Hepatocyte (in vitro differentiated cells): ENCODE results near the gene NPR1. TPM values are rescaled to one million over a fixed set of nuclear protein-coding genes. Genes with fewer than 3 reads are reported as not detected.
A peak's percentile ranks its signal among the peaks of the same experiment; 100 is the strongest.

Experiments
- DNase-seq: peaks from one replicate; pipeline ENCODE4 v3.0.0-alpha.2; 2016; ENCODE audit warnings: low spot score
- H2AFZ ChIP-seq: fragments of 200-600 bp; sonication (generic); 2 replicates; pipeline ENCODE4 v1.6.0; 2016; ENCODE audit warnings: antibody characterized with exemption, mild to moderate bottlenecking
- H3K27ac ChIP-seq: fragments of 200-600 bp; sonication (generic); 2 replicates; pipeline ENCODE4 v1.5.1; 2016; ENCODE audit warnings: mild to moderate bottlenecking
- H3K27me3 ChIP-seq: fragments of 200-600 bp; sonication (generic); 2 replicates; pipeline ENCODE4 v1.6.1; 2016
- H3K36me3 ChIP-seq: fragments of 200-600 bp; sonication (generic); replicated peaks from 2 replicates; pipeline ENCODE4 v1.5.1; 2016; ENCODE audit warnings: low read depth; ENCODE audit not compliant: insufficient read depth
- H3K4me1 ChIP-seq: fragments of 200-600 bp; sonication (generic); 2 replicates; pipeline ENCODE4 v1.5.1; 2016; ENCODE audit warnings: mild to moderate bottlenecking, moderate library complexity; ENCODE audit not compliant: insufficient read depth
- H3K4me2 ChIP-seq: fragments of 200-600 bp; sonication (generic); 2 replicates; pipeline ENCODE4 v1.6.0; 2016
- H3K4me3 ChIP-seq: fragments of 200-600 bp; sonication (generic); 2 replicates; pipeline ENCODE4 v1.5.1; 2016; ENCODE audit warnings: mild to moderate bottlenecking
- H3K79me2 ChIP-seq: fragments of 200-600 bp; sonication (generic); 2 replicates; pipeline ENCODE4 v1.6.0; 2017; ENCODE audit warnings: mild to moderate bottlenecking
- H3K9me2 ChIP-seq: fragments of 200-600 bp; sonication (generic); replicated peaks from 2 replicates; pipeline ENCODE4 v1.6.0; 2017; ENCODE audit warnings: mild to moderate bottlenecking; ENCODE audit not compliant: insufficient read depth
- H3K9me3 ChIP-seq: fragments of 200-600 bp; sonication (generic); 2 replicates; pipeline ENCODE4 v1.5.1; 2016; ENCODE audit warnings: low read depth, mild to moderate bottlenecking
- H4K20me1 ChIP-seq: fragments of 200-600 bp; sonication (generic); 2 replicates; pipeline ENCODE4 v1.6.0; 2016; ENCODE audit warnings: mild to moderate bottlenecking; ENCODE audit not compliant: insufficient read depth, poor library complexity, severe bottlenecking
- EZH2 ChIP-seq: fragments of 200-600 bp; sonication (generic); IDR thresholded peaks from 2 replicates; pipeline ENCODE4 v1.6.1; 2016; ENCODE audit warnings: antibody characterized with exemption, mild to moderate bottlenecking, borderline replicate concordance
- EZH2phosphoT487 ChIP-seq: fragments of 200-600 bp; sonication (generic); IDR thresholded peaks from one replicate; pipeline ENCODE4 v1.6.1; 2018; ENCODE audit warnings: antibody characterized with exemption, mild to moderate bottlenecking, low read depth, moderate library complexity; ENCODE audit not compliant: unreplicated experiment, severe bottlenecking
- WGBS: methylation state at CpG from one replicate; pipeline ENCODE4 v1.1.6; 2016; ENCODE audit warnings: low lambda C conversion rate; ENCODE audit errors: missing lambda C conversion rate; 5-methylcytosine and 5-hydroxymethylcytosine counted together
- polyA plus RNA-seq: library from polyadenylated mRNA; unstranded; fragments of >200 nt; fragmentation: Nextera tagmentation; extraction: Ambion mirVana; gene quantifications from 2 replicates; pipeline ENCODE4 v1.2.1, GENCODE V29; 2016
- total RNA-seq: library from RNA; depleted of rRNA; stranded (reverse); fragments of >200 nt; gene quantifications from 2 replicates; pipeline ENCODE4 v1.2.3, GENCODE V29; 2014
- TF ChIP-seq, protein P1 (sequence below): fragments of 200-600 bp; sonication (generic); IDR thresholded peaks from 2 replicates; pipeline ENCODE4 v1.5.1; 2016; ENCODE audit warnings: antibody characterized with exemption, mild to moderate bottlenecking; ENCODE audit not compliant: poor library complexity

NPR1 gene
- total and polyA plus RNA-seq, 2 experiments from 2014 or later: 2.8 to 3.0 TPM

DNA sequence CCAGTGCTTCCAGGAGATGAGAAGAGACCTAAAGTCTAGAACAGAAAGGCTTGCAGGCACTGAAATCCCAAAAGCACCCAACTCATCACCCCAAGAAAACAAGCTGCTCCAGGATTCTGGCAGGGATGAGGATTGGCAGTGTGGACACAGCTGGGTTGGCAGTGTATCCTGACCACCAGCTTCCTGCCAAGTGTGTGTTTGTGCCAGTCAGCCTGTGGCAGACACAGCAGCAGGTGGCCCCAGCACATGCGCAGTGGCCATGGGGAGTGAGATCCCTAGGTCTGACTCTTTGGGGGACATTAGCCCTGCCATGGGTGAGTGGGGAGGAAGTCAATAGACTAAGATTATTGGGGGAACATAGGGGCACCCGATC is 28.6 kb upstream of the NPR1 start:
- H3K27ac ChIP-seq: no peak overlapping the region
- H3K36me3 ChIP-seq: peaks cover 8% of the 10 kb centered on the region
- H2AFZ ChIP-seq: no peak overlapping the region
- no peaks in the 10 kb centered on the region for H4K20me1 ChIP-seq
- peaks cover 3% of the 10 kb centered on the region for H3K79me2 ChIP-seq
- H3K4me2 ChIP-seq: no peak overlapping the region
- TF ChIP-seq, protein P1, sequence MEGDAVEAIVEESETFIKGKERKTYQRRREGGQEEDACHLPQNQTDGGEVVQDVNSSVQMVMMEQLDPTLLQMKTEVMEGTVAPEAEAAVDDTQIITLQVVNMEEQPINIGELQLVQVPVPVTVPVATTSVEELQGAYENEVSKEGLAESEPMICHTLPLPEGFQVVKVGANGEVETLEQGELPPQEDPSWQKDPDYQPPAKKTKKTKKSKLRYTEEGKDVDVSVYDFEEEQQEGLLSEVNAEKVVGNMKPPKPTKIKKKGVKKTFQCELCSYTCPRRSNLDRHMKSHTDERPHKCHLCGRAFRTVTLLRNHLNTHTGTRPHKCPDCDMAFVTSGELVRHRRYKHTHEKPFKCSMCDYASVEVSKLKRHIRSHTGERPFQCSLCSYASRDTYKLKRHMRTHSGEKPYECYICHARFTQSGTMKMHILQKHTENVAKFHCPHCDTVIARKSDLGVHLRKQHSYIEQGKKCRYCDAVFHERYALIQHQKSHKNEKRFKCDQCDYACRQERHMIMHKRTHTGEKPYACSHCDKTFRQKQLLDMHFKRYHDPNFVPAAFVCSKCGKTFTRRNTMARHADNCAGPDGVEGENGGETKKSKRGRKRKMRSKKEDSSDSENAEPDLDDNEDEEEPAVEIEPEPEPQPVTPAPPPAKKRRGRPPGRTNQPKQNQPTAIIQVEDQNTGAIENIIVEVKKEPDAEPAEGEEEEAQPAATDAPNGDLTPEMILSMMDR: no peak
- no peak for TF ChIP-seq EZH2phosphoT487
- no peak overlapping the region for H3K4me3 ChIP-seq
- H3K9me2 ChIP-seq: no peaks in the 10 kb centered on the region
- DNase-seq: no peak
- peaks cover 2% of the 10 kb centered on the region for H3K4me1 ChIP-seq
- no peaks in the 10 kb centered on the region for H3K27me3 ChIP-seq
- 93% methylated on average over 2 of the region's 2 CpGs for WGBS
- H3K9me3 ChIP-seq: no peaks in the 10 kb centered on the region

DNA sequence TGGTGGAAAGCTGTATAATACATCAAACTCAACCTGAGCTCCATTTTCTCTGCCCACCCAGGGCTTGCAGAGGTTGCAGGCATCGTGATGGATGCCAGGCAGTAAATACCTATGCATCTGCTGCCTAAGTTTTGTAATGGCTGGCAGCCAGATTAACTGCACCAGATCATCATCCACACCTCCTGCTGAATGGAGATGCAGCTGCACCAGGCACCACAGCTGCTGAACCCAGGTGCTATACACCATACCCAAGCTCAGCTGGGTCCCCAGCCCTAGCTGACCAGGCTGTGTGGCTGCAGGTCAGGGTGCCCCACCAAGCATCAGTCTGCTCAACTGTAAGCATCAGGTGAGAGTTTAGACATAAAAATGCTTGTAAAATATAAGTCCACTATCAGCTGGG is 26.7 kb upstream of the NPR1 start:
- Histone ChIP-seq H3K4me2 (no peak overlapping the region), H3K4me3 (no peak overlapping the region), H4K20me1 (no peaks in the 10 kb centered on the region), H3K36me3 (no peaks in the 10 kb centered on the region), H3K9me2 (no peaks in the 10 kb centered on the region), H3K27me3 (no peaks in the 10 kb centered on the region), H3K27ac (no peak overlapping the region), H2AFZ (no peak overlapping the region), H3K9me3 (no peaks in the 10 kb centered on the region), H3K79me2 (no peaks in the 10 kb centered on the region), H3K4me1 (no peaks in the 10 kb centered on the region)
- WGBS: 81% methylated on average over 1 of the region's 1 CpG
- no peak for DNase-seq
- TF ChIP-seq, protein P1: no peak
- TF ChIP-seq EZH2 (no peak), EZH2phosphoT487 (no peak)

DNA sequence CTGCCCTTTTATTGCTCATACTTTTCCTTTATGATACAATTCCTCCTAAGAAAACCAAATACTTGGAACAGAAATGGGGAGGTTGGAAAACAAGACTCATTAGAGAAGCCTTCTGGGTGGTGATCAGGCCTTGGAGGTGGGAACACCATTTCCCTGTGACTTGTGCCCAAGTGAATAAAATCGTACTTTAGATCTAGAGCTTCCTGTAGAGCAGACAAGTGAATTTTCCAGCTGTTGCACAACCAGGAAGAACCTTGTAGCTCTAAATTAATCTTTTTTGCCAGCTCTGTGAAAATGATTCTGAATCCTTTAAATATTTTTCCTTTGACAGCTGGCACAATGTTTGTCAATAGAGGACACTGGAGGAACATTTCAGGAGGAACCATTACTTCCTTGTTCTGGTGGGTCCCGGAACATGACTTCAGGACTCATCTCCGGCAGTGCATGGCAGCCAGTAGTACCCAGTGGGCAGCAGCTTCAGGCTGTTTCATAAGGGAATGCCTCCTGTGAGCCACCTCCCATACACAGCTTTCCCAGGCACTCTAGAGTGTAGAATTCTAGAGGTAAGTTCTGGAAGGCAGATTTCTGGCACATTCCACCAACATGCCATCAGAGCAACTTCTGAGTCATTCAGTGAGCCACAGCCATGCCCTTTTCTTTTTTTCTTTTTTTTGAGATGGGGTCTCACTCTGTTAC is 25.5 kb upstream of the NPR1 start:
- Histone ChIP-seq H3K4me2 (peak overlapping the region; percentile 33), H3K9me3 (no peaks in the 10 kb centered on the region), H3K4me1 (no peaks in the 10 kb centered on the region), H3K27ac (peak overlapping the region; percentile 48), H3K9me2 (no peaks in the 10 kb centered on the region), H3K4me3 (no peak overlapping the region), H3K36me3 (no peaks in the 10 kb centered on the region), H2AFZ (peak overlapping the region; percentile 66), H4K20me1 (no peaks in the 10 kb centered on the region), H3K27me3 (no peaks in the 10 kb centered on the region), H3K79me2 (no peaks in the 10 kb centered on the region)
- DNase-seq: peak; percentile 14
- 89% methylated on average over 3 of the region's 3 CpGs for WGBS
- TF ChIP-seq, protein P1: no peak
- TF ChIP-seq EZH2 (no peak), EZH2phosphoT487 (no peak)
